GM19324 (cell line): ENCODE measurements around the gene DPH1.
A peak's percentile ranks its signal among the peaks of the same experiment; 100 is the strongest.

Source experiments
- ATAC-seq: cut with Tn5 transposase; IDR thresholded peaks from one replicate; pipeline ENCODE4 v1.9.1; 2021; ENCODE audit warnings: mild to moderate bottlenecking, moderate library complexity; ENCODE audit not compliant: unreplicated experiment, low FRiP score

DPH1 gene

DNA sequence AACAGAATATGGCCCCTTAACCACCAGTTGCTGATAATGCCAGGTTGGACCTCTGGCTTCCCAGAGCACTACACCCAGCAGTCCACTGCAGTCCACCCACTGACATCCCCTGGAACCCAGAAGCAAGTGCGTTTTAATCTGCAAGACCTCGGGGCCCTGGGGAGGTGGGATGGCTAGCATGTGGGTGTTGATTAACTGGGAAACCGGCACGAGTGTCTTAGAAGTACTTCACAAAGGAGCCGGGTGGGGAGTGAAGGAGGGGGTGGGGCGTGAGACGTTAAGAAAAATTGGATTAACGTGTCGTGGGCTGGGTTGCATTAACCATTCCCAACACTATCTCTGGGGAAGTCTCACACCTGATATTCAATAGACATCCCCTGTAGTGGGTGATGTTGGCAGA, 18.9 kb downstream of the DPH1 start:
- no peak for ATAC-seq

DNA sequence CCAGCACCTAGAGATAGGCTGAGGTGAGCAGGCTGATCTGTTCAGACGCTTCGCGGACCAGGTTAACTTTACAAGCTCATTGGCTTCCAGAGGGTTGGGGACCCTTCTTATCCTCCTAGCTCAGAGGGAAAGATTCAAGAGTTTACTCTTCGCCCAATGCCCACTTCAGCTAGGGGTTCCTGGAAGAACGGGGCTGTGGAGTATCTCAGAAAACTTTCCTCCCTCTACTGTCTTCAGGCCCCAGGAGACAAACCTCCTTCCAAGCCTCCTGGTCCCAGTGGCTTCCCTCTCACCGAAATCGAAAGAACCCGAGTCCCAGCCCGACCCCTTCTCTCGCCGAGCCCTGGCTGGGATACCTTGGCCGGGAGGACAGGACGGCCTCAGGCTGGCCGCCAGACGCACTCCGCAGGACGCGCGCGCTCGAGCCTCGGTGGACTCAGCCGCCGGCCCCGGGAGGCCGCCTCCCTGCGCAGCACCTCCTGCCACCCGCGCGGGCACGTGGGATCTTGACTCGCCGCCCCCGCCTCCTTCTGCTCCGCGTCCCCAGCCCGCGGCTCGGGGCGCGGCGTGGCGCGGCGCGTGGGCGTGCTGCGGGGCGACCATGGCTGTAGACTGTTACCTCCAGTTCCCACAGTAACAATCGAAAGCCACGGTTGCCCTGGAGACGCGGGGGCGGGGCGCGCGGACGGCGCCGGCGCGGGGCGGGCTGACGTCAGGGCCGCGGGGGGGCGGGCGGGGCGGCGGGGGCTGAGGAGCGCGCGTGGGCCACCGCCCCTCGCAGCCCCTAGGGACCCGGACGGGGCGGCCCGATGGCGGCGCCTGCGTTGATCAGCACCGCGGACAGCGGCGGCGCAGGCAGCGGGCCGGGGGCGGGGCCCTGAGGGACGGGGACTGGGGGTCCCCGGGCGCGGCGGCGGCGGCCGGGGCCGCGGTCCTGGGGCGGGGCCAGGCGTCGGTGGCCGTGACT, 19.7 kb downstream of the DPH1 start:
- peak; percentile 65 for ATAC-seq

GRCh38 chr17:2050300-2051060, 20.5 kb downstream of the DPH1 start:
- ATAC-seq = peak; percentile 19

DNA sequence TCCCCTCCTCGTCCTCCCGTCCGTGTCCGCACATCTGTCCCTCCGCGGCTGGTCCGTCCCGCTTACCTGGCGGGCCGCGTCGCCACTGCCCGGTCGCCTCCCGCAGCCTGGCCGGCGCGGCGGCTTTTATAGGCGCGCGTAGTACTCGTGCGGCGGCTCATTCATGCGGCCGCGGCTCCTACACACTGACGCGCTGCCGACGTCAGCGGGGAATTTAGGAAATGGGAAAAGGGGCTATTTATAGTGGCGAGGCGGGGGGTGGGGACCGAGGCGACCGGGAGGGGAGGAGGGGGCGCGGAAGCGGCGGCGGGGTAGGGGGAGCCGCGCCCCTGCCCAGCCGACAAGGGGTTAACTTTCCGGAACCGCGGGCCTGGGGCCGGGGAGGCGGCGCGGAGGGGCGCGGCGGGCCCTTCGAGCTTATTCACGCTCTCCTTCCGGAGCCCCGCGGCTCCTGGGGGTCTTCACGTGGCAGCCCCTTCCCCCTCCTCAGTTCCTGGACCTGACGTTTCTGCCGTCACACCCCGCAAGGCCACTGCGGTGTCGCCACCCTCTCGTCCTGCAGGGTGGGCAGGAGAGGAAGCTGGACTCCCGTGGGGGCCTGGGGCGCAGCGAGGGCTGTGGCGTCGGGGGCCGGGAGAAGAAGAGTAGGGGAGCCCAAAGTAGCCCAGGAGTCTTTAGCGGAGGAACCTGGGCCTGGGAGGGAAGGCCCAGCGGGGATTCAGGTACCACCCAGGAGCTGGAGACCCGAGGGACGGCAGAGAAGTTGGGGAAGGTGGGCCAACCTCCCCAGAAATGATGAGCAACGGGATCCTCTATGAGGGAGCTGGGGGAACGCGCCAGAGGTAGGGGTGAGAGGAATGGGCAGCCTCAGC, 21.3 kb downstream of the DPH1 start:
- ATAC-seq = no peak

- ATAC-seq = no peak
Observed at GRCh38 chr17:2051933-2052559, 22.1 kb downstream of the DPH1 start.

- no peak for ATAC-seq
Observed at GRCh38 chr17:2053380-2054261, 23.7 kb downstream of the DPH1 start.

DNA sequence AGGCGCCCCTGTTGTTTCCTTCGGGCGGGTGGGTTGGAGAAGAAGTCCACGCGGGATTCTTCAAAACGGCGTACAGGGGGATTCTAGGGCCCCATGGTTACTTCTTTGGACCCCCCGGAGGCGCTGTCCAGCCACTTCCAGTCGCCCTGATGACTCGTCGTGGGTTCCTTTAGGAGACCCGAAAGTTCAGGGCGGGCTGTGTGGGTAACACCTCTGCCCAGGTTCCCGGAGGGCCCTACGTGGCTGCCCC, 24.2 kb downstream of the DPH1 start:
- ATAC-seq = no peak

GRCh38 chr17:2054512-2055291, 24.7 kb downstream of the DPH1 start, which contains the start of gene HIC1:
TSS of gene HIC1 (plus strand) at chr17:2055103. CDS start at chr17:2056691, 1,588 bp downstream.
- ATAC-seq = no peak

- no peak for ATAC-seq
Observed at GRCh38 chr17:2055292-2056205, 25.6 kb downstream of the DPH1 start.

DNA sequence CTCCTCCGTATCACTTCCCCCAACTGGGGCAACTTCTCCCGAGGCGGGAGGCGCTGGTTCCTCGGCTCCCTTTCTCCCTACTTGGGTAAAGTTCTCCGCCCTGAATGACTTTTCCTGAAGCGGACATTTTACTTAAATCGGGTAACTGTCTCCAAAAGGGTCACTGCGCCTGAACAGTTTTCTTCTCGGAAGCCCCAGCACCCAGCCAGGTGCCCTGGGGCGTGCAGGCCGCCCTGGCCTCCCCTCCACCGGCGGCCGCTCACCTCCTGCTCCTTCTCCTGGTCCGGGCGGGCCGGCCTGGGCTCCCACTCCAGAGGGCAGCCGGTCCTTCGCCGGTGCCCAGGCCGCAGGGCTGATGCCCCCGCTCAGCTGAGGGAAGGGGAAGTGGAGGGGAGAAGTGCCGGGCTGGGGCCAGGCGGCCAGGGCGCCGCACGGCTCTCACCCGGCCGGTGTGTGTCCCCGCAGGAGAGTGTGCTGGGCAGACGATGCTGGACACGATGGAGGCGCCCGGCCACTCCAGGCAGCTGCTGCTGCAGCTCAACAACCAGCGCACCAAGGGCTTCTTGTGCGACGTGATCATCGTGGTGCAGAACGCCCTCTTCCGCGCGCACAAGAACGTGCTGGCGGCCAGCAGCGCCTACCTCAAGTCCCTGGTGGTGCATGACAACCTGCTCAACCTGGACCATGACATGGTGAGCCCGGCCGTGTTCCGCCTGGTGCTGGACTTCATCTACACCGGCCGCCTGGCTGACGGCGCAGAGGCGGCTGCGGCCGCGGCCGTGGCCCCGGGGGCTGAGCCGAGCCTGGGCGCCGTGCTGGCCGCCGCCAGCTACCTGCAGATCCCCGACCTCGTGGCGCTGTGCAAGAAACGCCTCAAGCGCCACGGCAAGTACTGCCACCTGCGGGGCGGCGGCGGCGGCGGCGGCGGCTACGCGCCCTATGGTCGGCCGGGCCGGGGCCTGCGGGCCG, 26.5 kb downstream of the DPH1 start:
- ATAC-seq = no peak

DNA sequence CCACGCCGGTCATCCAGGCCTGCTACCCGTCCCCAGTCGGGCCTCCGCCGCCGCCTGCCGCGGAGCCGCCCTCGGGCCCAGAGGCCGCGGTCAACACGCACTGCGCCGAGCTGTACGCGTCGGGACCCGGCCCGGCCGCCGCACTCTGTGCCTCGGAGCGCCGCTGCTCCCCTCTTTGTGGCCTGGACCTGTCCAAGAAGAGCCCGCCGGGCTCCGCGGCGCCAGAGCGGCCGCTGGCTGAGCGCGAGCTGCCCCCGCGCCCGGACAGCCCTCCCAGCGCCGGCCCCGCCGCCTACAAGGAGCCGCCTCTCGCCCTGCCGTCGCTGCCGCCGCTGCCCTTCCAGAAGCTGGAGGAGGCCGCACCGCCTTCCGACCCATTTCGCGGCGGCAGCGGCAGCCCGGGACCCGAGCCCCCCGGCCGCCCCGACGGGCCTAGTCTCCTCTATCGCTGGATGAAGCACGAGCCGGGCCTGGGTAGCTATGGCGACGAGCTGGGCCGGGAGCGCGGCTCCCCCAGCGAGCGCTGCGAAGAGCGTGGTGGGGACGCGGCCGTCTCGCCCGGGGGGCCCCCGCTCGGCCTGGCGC, 27.3 kb downstream of the DPH1 start:
- no peak for ATAC-seq

DNA sequence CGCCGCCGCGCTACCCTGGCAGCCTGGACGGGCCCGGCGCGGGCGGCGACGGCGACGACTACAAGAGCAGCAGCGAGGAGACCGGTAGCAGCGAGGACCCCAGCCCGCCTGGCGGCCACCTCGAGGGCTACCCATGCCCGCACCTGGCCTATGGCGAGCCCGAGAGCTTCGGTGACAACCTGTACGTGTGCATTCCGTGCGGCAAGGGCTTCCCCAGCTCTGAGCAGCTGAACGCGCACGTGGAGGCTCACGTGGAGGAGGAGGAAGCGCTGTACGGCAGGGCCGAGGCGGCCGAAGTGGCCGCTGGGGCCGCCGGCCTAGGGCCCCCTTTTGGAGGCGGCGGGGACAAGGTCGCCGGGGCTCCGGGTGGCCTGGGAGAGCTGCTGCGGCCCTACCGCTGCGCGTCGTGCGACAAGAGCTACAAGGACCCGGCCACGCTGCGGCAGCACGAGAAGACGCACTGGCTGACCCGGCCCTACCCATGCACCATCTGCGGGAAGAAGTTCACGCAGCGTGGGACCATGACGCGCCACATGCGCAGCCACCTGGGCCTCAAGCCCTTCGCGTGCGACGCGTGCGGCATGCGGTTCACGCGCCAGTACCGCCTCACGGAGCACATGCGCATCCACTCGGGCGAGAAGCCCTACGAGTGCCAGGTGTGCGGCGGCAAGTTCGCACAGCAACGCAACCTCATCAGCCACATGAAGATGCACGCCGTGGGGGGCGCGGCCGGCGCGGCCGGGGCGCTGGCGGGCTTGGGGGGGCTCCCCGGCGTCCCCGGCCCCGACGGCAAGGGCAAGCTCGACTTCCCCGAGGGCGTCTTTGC, 28.0 kb downstream of the DPH1 start:
- no peak for ATAC-seq

DNA sequence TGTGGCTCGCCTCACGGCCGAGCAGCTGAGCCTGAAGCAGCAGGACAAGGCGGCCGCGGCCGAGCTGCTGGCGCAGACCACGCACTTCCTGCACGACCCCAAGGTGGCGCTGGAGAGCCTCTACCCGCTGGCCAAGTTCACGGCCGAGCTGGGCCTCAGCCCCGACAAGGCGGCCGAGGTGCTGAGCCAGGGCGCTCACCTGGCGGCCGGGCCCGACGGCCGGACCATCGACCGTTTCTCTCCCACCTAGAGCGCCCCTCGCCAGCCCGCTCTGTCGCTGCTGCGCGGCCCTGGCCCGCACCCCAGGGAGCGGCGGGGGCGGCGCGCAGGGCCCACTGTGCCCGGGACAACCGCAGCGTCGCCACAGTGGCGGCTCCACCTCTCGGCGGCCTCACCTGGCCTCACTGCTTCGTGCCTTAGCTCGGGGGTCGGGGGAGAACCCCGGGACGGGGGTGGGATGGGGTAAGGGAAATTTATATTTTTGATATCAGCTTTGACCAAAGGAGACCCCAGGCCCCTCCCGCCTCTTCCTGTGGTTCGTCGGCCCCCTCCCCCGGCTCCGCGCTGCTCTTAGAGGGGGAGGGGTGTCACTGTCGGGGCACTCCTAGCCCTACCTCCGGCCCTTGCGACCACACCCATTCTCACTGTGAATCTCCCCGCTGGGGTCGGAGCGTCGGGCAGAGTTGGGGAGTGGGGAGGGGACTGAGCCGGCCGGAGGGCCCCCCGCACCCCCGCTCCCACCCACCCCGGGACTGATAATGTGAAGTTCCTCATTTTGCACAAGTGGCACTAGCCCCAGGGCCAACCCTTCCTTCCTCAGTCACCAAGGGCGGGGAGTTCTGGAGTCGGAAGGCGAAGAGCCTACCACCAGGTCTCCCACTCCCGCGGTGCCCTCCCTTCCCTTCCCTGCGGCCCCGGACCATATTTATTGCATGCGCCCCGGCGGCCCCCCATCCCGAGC, 28.9 kb downstream of the DPH1 start:
- ATAC-seq = no peak
